ENCODE measurements around the gene B3GALT2. TPM values are rescaled to one million over a fixed set of nuclear protein-coding genes. Genes with fewer than 3 reads are reported as not detected.
A peak's percentile ranks its signal among the peaks of the same experiment; 100 is the strongest.

The B3GALT2 gene
- polyA plus RNA-seq, 1 donor, result 13.8 TPM

DNA sequence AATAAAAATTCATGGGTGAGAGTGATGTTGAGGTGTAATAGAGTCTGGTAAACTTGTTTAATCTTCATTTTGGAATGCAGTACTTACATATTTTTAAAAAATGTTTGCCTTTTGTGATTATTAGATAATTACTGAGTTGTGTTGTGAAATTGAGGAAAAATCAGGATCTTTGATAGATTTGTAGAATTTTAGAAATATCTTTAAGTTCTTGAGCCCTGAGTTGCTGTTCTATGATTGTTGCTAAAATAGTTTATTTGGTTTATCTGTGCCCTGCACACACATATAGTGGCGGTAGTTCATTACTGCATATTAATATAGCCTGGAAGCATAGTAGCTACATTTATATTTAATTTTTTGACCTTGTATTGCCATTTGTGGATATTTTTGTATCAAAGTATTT is 1.6 kb downstream of the B3GALT2 start:
- DNase-seq, result no peak

DNA sequence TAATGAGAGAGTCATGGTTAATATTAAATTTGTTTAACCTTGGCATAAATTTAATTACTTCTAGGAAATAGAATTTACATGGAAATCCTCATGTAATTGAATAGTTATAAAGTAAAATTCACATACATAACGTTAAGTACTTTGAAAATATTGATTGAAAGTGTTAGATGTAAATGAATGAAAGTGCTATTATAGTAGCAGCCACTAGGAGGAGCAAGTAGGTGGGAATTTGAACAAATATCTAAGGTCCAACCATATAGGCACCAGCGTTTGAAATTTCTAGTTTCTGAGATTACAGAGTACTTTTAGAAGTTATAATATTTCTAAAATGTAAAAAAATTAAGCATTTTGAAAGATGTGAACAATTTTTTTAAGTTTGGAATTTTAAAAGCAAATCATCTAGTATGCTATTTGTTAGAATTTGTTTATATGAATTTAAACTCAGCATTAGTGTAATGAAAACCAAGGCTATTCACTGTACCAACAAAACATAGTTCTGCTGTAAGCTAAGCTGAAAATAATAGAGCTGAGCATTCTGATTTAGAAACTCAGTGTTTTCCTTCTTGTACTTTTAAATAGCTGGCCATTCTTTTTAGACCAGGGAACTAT is 3.3 kb downstream of the B3GALT2 start:
- peak; percentile 66 for DNase-seq

DNA sequence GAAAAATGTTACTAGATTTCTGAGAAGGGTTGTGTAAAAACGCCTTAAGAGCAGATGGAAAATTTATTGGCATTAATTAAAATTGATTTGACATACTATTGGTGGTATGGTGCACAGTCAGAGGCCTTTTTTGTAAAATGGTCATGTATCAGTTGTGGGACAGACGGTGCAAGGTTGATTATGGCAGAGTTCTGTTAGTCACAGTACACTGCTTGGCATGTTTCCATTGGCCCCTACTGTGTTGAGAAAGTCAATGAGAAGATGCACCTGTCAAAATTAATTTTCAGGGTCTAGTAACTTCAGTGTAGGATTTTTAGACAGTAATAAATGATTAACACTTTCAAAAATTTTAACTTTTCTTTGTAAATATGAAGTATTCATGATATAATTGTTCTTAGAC is 4.4 kb downstream of the B3GALT2 start:
- DNase-seq, result no peak

DNA sequence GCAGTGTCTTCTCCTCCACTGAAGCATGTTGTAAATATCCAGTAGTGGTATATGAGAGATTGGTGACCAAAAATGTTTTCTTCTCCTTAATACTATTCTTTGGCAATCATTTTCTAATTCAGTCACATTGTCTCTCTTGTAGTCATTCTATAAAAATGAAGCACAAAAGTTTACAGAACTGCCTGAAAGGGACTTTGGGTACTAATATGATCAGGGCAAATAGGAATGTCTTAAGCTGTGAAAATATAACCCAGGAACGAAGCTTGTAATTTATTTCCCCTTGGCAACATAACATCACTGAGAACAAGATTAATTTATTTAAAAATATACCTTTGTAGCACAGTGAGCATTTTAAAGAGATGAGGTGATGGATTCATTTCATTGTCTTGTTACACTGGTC is 4.9 kb downstream of the B3GALT2 start:
- no peak for DNase-seq

- no peak for DNase-seq
Observed at GRCh38 chr1:193179094-193179493, 7.3 kb downstream of the B3GALT2 start.

GRCh38 chr1:193176788-193177187 is 9.6 kb downstream of the B3GALT2 start:
- DNase-seq, result no peak

DNA sequence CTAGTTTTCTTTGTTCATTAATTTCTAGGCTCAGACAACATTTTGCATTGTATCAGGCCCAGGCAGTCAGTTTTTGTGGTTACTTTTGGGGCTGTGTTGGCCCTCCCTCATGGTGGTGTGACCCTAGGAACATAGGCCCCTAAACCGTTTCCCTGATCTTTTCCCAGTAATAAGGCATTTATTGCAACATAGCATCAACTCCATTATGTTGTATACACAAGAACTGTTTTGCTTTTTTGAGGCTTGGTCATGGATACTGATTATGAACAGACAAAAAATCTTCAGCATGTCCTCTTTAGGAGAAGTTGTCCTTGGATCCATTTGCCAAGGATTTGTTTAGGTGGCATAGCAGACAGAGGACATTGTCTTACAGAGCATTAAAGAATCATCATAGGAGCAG is 10.3 kb downstream of the B3GALT2 start:
- DNase-seq, result no peak

DNA sequence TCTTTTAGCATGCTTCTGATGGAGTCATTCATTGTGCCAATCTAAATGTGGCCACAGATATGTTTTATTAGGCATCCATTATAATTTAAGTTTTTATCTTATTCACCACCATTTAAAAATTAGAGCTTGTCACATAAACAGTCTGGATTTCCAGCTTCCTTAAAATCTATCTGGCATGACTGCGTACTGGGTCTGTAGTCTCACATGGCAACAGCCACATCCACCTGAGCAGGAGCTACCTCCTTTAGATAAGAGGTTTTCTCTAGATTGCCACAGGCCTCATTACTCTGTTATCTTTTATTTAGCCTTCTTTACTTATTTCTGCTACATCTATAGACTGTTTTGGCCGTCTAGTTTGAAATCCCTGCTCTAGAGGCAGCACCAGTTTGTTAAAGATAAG is 29.1 kb downstream of the B3GALT2 start:
- DNase-seq, result no peak

- DNase-seq, result no peak
Observed at GRCh38 chr1:193156822-193157142, 29.6 kb downstream of the B3GALT2 start.

DNA sequence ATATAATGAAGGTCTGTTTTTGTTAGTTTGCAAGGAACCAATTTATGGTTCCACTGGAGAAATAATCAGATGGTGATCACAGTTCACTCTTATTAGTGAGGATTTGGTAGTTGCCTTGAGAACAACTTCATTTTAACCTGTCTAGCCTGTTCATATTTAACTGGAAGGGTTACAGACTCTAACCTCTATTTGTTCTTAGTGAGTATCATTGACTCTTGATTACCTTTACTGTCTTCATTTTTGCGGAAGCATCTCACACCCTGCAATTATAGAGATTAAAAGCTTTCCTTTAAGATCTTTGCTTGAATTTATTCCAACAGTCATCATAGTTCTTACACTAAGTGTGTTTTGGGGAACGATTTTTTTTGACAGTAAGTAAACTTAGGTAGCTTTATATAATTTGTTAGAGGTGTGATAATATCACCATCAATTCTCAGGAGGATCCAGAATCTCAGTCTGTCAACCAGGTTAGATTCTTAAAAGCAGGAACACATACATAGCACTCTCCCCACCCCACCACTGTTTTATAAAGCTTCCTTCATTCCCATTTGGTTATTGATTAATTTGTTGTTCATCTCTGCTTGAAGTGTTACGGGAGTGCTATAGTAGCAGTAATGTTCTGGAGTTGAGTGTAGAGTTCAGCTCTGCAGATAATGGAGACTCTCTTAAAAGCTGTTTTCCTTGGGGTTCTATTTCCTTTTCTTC is 30.1 kb downstream of the B3GALT2 start:
- no peak for DNase-seq

DNA sequence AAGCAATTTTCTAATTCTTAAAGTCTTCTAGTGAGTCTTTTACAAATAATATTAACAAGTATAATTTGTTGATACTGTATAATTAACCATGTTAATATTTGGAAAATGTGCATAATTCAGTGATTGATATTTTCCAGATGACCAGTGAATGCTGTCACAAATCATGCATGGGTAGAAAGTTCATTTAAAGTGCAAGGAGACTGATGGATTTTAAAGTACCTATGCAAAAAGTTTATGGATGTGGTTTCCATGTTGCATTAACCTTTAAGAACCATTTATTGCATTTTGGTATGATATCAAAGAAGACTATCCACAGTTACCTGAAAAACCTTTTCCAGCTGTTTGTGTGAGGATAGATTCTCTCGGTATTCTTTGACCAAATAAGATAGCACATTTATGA is 41.4 kb downstream of the B3GALT2 start:
- no peak for DNase-seq

- no peak for DNase-seq
Observed at GRCh38 chr1:193144361-193144938, 42.0 kb downstream of the B3GALT2 start.

DNA sequence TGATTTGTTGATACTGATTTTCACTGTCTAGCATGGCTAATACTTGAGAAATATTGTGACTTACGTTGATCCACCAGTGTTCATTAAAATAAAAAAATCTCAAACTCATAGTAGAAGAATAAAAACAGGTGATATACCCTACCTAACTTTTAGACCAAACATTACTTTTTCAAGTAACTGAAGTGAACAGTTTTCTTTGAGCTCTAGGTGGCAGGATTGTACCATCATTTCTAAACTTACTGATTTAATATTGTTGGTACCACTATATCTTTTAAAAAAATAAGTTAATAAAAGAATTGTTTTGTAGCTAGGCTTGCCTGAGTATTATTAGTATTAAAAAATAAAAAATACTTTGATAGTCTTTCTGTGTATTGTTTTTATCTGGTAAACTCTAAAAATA is 43.1 kb downstream of the B3GALT2 start:
- DNase-seq, result no peak

DNA sequence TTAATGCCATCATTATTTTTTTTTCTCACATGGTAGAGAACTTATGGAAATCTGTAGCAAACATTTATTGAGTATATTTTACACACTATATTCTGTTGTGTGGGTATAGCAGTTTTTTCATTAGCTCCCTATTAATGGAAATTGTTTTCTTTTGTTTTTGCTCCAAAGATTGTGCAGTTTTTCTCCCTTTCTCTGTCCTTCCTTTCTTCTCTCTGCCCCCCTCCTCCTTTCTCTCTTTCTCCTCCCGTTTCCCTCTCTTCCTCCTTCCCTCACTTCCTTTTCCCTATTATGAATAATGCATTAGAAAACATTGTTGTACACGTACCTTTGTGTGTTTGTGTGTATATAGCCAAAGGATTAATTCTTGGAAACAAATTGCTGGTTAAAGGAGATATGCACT is 44.0 kb downstream of the B3GALT2 start:
- no peak for DNase-seq

DNA sequence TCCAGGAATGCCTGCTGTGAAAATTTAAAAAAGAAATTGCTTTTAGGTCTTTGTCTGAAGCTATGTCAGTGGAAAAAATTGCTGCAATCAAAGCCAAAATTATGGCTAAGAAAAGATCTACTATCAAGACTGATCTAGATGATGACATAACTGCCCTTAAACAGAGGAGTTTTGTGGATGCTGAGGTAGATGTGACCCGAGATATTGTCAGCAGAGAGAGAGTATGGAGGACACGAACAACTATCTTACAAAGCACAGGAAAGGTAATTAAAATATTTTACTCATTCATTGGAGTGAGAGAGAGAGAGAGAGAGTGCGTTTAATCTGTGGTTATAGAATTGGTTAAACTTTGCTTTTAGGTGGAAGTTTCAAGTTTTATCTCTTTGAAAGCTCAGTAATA is 44.6 kb downstream of the B3GALT2 start:
- DNase-seq, result no peak

DNA sequence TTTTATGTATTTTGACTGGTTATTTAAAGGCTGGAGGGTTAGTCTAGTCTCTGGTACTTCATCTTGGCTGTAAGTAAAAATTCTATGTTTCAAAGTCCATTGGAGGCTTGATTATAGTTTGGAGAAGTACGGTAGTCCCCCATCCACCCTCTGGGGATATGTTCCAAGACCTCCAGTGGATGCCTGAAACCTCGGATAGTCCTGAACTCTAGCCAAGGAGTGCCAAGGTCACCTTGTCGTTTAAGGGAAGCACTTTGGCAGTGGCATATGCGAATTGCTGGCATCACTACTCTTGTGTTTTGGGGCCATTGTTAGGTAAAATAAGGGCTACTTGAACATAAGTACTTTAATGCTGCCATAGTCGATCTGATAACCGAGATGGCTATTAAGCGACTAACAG is 46.2 kb downstream of the B3GALT2 start:
- DNase-seq, result no peak

- DNase-seq, result no peak
Observed at GRCh38 chr1:193131266-193131860, 55.0 kb downstream of the B3GALT2 start.

Other genes starting within 250 kb of the B3GALT2 start
- 56.9 TPM for gene UCHL5, start 127.3 kb downstream of the B3GALT2 start, polyA plus RNA-seq (ENCODE audit: insufficient read length)
- gene RO60, start 127.0 kb downstream of the B3GALT2 start, polyA plus RNA-seq (ENCODE audit: insufficient read length), result 54.3 TPM
- 15.8 TPM for gene GLRX2, start 81.2 kb downstream of the B3GALT2 start, polyA plus RNA-seq (ENCODE audit: insufficient read length)
- gene CDC73, start 64.6 kb downstream of the B3GALT2 start, polyA plus RNA-seq (ENCODE audit: insufficient read length), result 50.6 TPM